CD4-positive, alpha-beta T cell treated with Interleukin-1 beta for 1 hour (primary cell): Measurements from ENCODE around the gene IFI27L1.

ENCODE experiments used
- DNase-seq, 2 donors: peaks; one replicate each; pipeline ENCODE4 v3.0.0-alpha.2; 2020 to 2022

Gene IFI27L1

GRCh38 chr14:94115631-94116030 lies 34.5 kb downstream of the IFI27L1 start:
- no peak for DNase-seq

- no peak for DNase-seq
Measured at GRCh38 chr14:94116701-94117100, 35.6 kb downstream of the IFI27L1 start.

- DNase-seq = no peak
Measured at GRCh38 chr14:94117856-94118255, 36.7 kb downstream of the IFI27L1 start.

- DNase-seq = no peak
Measured at GRCh38 chr14:94119071-94119470, 38.0 kb downstream of the IFI27L1 start.

- DNase-seq = no peak
Measured at GRCh38 chr14:94120667-94121340, 39.7 kb downstream of the IFI27L1 start.

- no peak for DNase-seq
Measured at GRCh38 chr14:94121485-94121884, 40.4 kb downstream of the IFI27L1 start.

GRCh38 chr14:94122438-94122837 lies 41.3 kb downstream of the IFI27L1 start:
- DNase-seq = no peak

- no peak for DNase-seq
Measured at GRCh38 chr14:94123296-94123695, 42.2 kb downstream of the IFI27L1 start.

DNA sequence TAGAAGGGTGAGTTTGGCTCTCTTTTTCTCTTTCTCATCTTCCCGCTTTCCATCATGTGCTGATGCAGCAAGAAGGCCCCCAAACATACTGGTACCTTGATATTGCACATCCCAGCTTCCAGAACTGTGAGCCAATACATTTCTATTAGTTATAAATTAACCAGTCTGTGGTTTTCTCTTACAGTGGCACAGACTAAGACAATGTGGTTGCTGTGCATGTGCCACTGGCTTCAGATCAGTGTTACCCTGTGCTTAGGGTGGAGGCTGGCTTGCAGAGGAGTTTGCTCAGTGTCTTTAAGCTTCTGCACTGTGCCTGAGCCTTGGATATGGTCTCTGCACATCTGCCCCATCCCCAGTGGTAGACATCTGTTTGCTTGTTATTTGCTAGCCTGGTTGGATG lies 42.8 kb downstream of the IFI27L1 start:
- DNase-seq = no peak

DNA sequence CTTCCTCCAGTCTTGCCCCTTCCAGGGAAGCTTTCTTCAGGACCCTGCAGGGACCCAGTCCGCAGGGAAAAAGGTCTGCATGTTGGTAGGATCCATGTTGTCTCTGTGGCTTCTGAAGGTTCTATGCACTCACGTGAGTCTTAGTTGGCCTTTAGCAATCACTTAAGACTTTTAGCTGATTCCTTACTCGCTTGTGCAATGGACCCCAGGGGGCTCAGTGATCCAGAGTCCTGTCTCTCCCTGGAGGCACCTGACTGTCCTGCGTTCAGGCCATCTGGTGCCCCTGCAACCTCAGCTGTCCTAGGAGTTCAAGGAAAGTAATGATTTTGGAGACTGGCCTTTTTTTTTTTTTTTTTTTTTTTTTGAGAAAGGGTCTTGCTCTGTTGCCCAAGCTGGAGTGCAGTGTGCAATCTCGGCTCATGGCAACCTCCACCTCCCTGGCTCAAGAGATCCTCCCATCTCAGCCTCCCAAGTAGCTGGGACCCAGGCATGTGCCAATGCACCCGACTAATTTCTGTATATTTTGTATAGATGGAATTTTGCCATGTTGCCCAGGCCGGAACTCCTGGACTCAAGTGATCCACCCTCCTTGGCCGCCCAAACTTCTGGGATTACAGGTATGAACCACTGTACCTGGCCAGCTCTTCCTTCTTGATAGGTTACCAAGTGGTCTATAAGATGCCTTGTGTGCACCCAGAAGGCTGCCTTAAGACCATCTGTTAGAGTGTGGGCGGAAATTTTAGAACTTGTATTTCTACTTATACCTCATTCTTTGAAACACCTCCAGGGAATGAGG lies 43.7 kb downstream of the IFI27L1 start:
- DNase-seq = no peak

DNA sequence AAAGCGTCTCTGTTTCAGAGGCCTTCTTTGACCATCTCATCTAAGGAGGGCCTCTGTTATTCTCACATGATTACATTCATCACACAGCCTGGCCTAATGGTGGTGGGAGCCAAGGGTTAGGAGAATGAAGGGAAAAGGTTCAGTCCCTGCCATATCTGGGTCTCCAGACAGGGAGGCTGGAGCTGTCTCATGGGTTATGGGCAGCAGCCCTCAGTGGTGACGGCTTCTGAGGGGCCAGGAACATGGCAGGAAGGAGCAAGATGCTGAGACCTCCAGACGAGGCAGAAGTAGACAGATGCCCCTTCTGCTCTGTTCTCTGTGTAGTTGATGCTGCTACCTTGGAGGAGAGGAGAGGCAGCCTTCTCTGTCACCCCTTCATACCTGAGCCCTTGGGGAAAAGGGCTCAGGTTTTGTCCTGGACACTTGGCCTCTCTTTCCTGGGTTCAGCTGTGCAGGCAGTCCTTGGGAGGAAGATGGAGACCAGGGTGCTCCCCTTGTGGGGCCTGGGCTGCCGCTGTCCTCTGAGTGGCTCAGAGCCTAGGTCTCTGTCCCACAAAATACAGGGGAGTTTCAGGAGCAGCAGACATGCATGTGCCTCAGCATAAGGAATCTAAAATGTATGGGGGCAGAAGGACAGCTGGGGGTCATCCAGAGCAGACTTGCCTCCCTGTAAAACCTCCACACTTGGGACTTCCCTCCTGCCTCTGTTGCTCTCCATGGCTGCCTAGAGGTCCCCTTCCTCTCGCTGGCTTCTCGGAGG lies 44.7 kb downstream of the IFI27L1 start:
- no peak for DNase-seq

DNA sequence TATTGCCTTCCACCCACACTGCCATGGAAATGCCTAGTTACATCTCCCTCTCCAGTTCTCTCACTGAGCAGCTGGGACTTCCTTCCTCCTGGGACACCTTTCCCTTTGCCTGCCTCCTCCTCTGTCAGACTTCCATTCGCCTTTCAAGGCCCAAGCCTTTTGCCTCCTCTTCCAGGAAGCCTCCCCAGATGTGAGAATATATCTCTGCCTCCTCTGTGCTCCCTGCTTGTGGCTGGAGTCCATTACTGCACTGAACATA lies 45.2 kb downstream of the IFI27L1 start:
- DNase-seq = no peak

DNA sequence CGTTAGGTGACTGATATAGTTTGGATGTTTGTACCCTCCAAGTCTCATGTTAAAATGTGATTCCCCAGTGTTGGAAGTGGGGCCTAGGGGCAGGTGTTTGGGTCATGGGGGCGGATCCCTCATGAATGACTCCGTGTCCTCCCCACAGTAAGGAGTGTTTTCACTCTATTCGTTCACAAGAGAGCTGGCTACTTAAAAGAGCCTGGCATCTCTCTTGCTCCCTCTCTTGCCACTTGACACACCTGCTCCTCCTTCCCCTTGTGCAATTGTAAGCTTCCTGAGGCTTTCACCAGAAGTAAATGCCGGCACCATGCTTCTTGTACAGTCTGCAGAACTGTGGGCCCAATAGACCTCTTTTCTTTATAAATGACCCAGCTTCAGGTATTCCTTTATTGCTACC lies 45.7 kb downstream of the IFI27L1 start:
- no peak for DNase-seq

- DNase-seq = no peak
Measured at GRCh38 chr14:94127330-94127729, 46.2 kb downstream of the IFI27L1 start.

GRCh38 chr14:94128216-94128839 lies 47.2 kb downstream of the IFI27L1 start:
- no peak for DNase-seq

- peak; percentile 66 to 75 for DNase-seq
Measured at GRCh38 chr14:94129111-94129757, 48.1 kb downstream of the IFI27L1 start, which contains the start of gene IFI27L2. Gene IFI27L2, minus strand, starts transcription at chr14:94129604. Its CDS starts 40 bp downstream, at chr14:94129564.

GRCh38 chr14:94129758-94130414 lies 48.8 kb downstream of the IFI27L1 start:
- DNase-seq = peak in 1 of 2 donors; percentile 29

- peak; percentile 58 to 83 for DNase-seq
Measured at GRCh38 chr14:94132285-94132887, 51.3 kb downstream of the IFI27L1 start.

DNA sequence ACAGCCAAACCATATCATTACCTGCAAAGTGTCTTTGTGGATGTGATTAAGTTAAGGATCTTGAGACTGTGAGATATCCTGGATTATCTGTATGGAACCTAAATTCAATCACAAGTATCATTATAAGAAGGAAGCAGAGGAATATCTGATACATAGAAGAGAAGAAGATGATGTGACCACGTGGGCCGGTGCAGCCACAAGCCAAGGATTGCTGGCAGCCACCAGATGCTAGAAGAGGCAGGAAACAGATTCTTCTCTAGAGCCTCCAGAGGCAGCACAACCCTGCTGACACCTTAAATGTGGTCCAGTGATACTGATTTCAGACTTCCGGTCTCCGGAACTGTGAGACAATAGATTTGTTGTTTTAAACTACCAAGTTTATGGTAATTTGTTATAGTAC lies 54.4 kb downstream of the IFI27L1 start:
- no peak for DNase-seq

DNA sequence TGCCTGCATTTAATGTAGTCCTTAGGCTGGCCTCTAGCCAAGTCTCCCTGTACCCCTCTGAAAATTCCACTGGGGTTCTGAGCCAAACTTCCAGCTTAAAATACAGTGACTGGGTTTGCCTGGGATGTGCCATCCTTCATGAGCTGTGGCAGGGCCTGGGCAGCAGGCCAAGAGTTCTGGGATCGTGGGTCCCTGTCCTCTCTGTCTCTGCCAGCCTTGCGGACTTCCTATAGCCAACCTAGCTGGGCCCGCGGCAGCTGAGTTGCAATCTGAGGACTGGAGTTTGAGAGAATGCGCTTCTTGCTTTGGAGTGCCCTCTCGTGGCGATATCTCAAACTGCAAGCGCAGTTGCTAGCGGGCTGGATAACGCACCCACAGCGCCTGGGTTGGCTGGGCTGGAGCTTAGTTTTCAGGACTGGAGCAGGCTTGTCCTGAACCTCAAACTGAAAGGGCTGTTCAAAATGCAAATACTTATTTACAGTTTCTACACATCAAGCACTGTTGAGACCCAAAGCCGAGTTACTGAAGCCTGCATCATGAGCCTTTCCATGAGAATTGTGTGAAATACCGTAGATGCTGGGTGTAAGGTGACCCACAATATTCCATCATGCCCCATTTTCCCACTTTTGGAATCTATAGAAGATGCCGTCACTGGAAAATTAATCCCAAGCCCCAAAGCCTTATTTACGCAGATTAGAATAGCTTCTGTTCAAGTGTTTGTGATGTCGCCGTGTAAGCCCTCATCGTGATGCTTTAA lies 55.6 kb downstream of the IFI27L1 start:
- peak; percentile 78 to 85 for DNase-seq

DNA sequence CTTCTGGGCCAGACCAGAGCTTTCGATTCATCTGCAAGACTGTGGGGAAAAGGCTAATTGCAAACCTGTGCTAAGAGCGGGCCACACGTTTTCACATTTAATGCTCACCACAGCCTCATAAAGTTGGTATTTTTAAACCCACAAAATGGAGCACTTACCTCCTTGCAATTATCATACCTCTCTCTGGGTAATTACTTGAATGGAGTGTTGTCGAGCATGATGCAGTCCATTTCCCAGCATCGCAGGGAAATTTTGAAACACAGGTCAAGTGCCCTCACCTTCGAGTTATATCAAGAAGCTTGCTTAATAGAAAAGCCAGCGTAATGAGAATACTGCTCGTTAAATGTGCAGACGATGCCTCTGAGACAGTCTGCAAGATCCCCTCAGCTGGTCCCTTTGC lies 57.1 kb downstream of the IFI27L1 start:
- no peak for DNase-seq
